Kidney tubule cell (primary cell): ENCODE results near the gene CDON.
"Not testable (repeated sequence)": the region's sequence is repeated elsewhere in the genome, so short reads cannot be mapped to it uniquely, and the experiment has no call there.

ENCODE experiments used
- DNase-seq: peaks from one replicate; pipeline ENCODE4 v3.0.0-alpha.2; 2018; ENCODE audit warnings: low spot score

The CDON gene

DNA sequence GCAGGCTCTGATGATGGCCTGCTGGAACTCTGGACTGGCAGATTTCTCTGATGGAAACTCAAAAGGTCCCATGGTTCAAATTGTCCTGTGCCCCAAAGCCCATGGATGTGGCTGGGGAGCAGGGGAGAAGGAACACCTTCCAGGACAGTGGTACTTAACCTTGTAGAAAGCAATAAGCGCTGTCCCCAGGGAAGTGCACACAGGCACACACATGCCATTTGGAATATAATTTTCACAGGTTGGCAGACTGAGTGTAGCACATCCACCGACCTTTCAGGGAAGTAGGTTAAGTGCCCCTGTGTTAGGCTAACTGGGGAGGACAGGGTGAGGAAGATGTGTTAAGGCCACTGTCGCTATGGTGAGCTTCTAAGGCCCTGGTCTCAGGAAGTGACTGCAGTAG, 140.5 kb downstream of the CDON start:
- no peak for DNase-seq

- no peak for DNase-seq
Observed at GRCh38 chr11:125921042-125921441, 141.6 kb downstream of the CDON start.

DNA sequence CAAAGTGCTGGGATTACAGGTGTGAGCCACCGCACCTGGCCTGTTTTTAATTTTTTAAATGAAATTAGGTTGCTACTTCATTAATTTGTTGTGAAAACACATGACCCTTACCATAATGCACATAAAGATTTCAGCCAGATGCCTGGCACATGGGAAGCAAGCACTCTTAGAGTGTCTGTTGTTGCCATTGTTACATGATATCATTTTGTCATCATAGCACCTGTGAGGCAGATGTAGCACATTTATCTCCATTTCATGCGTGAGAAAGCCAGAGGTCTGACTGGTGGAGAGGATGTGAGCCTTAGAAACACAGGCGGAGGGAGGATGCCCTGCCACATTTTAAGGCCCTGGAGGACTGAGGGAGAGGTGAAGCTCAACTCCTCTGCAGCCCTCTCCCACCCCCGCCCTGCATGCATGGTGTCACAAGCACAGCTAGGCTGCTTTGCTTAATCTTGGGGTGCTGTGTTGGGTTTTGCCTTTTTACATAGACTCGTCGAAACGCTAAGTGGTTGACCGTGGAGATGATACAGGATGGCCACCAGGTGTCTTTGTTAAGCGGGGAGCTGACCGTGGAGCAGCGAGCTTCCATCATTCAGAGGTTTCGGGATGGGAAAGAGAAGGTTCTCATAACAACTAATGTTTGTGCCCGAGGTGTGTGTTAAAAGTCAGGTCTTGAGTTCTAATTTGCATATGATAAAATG, 144.4 kb downstream of the CDON start:
- no peak for DNase-seq

DNA sequence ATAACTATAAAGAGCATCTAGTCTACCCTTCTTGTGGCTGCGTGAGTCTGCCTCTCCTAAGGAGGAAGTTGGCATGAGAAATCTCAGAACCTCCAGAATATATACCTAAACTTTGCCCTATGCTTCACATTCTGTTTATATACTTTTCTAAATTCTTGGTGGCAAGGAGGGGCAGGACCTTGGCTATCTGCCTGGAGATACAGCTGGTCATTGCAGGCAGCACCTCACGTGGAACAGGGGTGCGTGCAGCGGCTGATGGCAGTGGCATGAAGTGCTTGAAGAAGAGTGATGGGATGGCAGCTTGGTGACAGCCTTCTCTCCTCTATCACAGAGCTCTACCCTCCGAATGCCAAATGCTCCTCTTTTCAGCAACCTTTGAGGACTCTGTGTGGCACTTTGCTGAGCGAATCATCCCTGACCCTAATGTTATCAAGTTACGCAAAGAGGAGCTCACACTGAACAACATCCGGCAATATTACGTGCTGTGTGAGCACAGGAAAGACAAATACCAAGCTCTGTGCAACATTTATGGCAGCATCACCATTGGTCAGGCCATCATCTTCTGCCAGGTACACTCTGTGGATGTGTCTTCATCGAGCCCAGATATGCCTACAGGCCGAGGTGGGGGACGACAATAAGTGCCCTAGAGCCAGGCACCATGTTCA, 145.9 kb downstream of the CDON start:
- no peak for DNase-seq

GRCh38 chr11:125914601-125915000, 148.1 kb downstream of the CDON start:
- not testable (repeated sequence) for DNase-seq

DNA sequence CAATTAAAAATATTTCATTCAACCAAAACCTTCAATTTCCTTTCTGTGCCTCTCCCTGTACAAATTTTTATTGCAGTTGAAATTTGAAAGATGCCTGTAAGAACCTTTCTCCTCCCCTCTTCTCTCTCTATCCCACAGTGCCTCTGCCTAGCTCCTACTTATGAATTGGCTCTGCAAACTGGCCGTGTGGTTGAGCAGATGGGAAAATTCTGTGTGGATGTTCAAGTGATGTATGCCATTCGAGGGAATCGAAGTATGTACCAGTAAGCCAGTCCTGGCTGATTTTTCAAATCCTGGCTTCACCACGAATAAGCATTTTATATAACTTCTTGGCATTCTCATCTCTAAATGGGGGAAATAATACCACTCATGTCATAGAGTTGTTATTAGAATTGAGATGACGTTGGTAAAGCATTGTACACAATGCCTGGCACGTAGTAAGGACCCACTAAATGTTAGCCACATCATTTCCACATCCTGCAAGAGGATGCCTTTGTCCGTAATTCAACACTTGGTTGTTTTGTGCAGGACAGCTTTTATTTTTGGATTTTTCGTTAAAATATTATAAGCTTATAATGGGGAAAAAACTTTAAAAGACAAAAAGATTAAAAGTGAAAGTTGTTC, 152.3 kb downstream of the CDON start:
- no peak for DNase-seq
